ENCODE data around the gene ZCCHC8.

Gene ZCCHC8

DNA sequence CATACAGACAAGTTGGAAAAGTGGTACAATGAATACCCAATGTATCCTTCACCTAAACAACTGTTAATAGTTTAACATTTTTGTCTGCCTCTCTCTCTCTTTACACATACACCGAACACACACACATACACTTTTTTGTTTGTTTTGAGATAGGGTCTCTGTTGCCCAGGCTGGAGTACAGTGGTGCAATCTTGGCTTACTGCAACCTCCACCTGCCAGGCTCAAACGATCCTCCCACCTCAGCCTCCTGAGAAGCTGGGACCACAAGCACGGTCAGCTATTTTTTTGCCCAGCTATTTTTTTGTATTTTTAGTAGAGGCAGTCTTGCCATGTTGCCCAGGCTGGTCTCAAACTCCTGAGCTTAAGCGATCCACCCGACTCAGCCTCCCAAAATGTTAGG is 16.8 kb downstream of the ZCCHC8 start:
- no peak overlapping the region for H3K4me2 ChIP-seq (ENCODE audit: low read length)
- peaks cover 8% of the 10 kb centered on the region; the same call in 1 of the 2 replicates for H3F3A ChIP-seq (ENCODE audit: control insufficient read depth, insufficient read depth)
- no peak overlapping the region for H3K4me3 ChIP-seq (ENCODE audit: low read length)
- no peaks in the 10 kb centered on the region for H3K27me3 ChIP-seq (ENCODE audit: control insufficient read depth, low read length)
- peaks cover 88% of the 10 kb centered on the region for H3K36me3 ChIP-seq (ENCODE audit: control insufficient read depth, low read length)
- H3K79me2 ChIP-seq (ENCODE audit: control insufficient read depth, low read length), result peaks cover 1% of the 10 kb centered on the region; the same call in 1 of the 2 replicates
- TF ChIP-seq EZH2phosphoT487 (IDR thresholded peaks at IDR 0.05; ENCODE audit: borderline replicate concordance, low read length), result no peak
- TF ChIP-seq, protein P1, sequence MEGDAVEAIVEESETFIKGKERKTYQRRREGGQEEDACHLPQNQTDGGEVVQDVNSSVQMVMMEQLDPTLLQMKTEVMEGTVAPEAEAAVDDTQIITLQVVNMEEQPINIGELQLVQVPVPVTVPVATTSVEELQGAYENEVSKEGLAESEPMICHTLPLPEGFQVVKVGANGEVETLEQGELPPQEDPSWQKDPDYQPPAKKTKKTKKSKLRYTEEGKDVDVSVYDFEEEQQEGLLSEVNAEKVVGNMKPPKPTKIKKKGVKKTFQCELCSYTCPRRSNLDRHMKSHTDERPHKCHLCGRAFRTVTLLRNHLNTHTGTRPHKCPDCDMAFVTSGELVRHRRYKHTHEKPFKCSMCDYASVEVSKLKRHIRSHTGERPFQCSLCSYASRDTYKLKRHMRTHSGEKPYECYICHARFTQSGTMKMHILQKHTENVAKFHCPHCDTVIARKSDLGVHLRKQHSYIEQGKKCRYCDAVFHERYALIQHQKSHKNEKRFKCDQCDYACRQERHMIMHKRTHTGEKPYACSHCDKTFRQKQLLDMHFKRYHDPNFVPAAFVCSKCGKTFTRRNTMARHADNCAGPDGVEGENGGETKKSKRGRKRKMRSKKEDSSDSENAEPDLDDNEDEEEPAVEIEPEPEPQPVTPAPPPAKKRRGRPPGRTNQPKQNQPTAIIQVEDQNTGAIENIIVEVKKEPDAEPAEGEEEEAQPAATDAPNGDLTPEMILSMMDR (IDR thresholded peaks at IDR 0.05; ENCODE audit: low read depth, low read length, poor library complexity, severe bottlenecking), result no peak
- no peak overlapping the region for H3K27ac ChIP-seq (ENCODE audit: low read depth, low read length)
- H3K4me1 ChIP-seq (ENCODE audit: control insufficient read depth, low read length), result no peaks in the 10 kb centered on the region
- no peaks in the 10 kb centered on the region for H3K9me3 ChIP-seq (ENCODE audit: control insufficient read depth, insufficient read depth, low read length)
- no peaks in the 10 kb centered on the region for H4K20me1 ChIP-seq (ENCODE audit: control insufficient read depth, insufficient read depth, low read depth, low read length)
- no peaks in the 10 kb centered on the region for H3K9me2 ChIP-seq (replicated peaks; ENCODE audit: control insufficient read depth, low read length)

DNA sequence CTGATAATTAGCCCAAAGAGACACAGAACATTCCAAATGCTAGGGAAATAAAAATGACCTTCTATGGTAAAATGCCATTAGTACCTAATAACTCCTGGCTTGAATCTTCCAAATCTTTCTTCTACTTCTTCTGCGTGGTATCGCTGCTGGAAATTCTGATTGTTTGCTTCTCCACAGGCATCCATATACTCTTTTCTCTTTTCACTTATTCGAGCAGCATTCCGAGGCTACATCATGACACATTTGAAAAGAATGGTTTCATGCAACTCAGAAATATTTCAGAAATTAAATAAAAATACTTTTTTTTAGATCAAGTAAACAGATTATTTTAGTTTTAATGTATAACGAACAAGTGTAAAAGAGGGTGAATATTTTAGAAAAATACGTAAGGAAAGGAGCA is 18.9 kb downstream of the ZCCHC8 start:
- TF ChIP-seq, protein P1 (IDR thresholded peaks at IDR 0.05; ENCODE audit: low read depth, low read length, poor library complexity, severe bottlenecking), result no peak
- no peak for TF ChIP-seq EZH2phosphoT487 (IDR thresholded peaks at IDR 0.05; ENCODE audit: borderline replicate concordance, low read length)
- H3F3A ChIP-seq (ENCODE audit: control insufficient read depth, insufficient read depth), result peaks cover 8% of the 10 kb centered on the region; the same call in 1 of the 2 replicates
- no peaks in the 10 kb centered on the region for H3K4me1 ChIP-seq (ENCODE audit: control insufficient read depth, low read length)
- no peaks in the 10 kb centered on the region for H4K20me1 ChIP-seq (ENCODE audit: control insufficient read depth, insufficient read depth, low read depth, low read length)
- H3K4me3 ChIP-seq (ENCODE audit: low read length), result no peak overlapping the region
- H3K79me2 ChIP-seq (ENCODE audit: control insufficient read depth, low read length), result no peaks in the 10 kb centered on the region
- no peaks in the 10 kb centered on the region for H3K27me3 ChIP-seq (ENCODE audit: control insufficient read depth, low read length)
- H3K27ac ChIP-seq (ENCODE audit: low read depth, low read length), result no peak overlapping the region
- H3K36me3 ChIP-seq (ENCODE audit: control insufficient read depth, low read length), result peaks cover 86% of the 10 kb centered on the region
- H3K9me2 ChIP-seq (replicated peaks; ENCODE audit: control insufficient read depth, low read length), result no peaks in the 10 kb centered on the region
- H3K4me2 ChIP-seq (ENCODE audit: low read length), result no peak overlapping the region
- H3K9me3 ChIP-seq (ENCODE audit: control insufficient read depth, insufficient read depth, low read length), result no peaks in the 10 kb centered on the region

DNA sequence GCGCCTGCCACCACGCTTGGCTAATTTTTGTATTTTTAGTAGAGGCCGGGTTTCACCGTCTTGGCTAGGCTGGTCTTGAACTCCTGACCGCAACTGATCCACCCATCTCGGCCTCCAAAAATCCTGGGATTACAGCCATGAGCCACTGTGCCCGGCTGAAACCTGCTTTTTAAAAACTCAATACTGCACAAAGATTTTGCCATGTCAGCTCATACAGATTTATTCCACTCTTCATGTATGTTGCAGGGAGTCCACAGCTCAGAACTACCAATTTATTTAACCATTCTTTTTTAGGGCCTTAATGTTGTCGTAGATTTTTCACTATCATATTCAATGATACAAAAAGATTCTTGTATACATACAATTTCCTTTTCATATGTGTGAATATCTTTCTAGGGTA is 20.0 kb downstream of the ZCCHC8 start:
- H3K36me3 ChIP-seq (ENCODE audit: control insufficient read depth, low read length), result peaks cover 88% of the 10 kb centered on the region

More for the DNA sequence above, 20.0 kb downstream of the ZCCHC8 start:
- Histone ChIP-seq H3K9me2 (replicated peaks; ENCODE audit: control insufficient read depth, low read length) (no peaks in the 10 kb centered on the region), H3K27me3 (ENCODE audit: control insufficient read depth, low read length) (no peaks in the 10 kb centered on the region), H3K27ac (ENCODE audit: low read depth, low read length) (no peak overlapping the region), H3K4me1 (ENCODE audit: control insufficient read depth, low read length) (no peaks in the 10 kb centered on the region), H3K9me3 (ENCODE audit: control insufficient read depth, insufficient read depth, low read length) (no peaks in the 10 kb centered on the region), H3K4me2 (ENCODE audit: low read length) (no peak overlapping the region), H3K4me3 (ENCODE audit: low read length) (no peak overlapping the region), H3K79me2 (ENCODE audit: control insufficient read depth, low read length) (no peaks in the 10 kb centered on the region), H4K20me1 (ENCODE audit: control insufficient read depth, insufficient read depth, low read depth, low read length) (no peaks in the 10 kb centered on the region), H3F3A (ENCODE audit: control insufficient read depth, insufficient read depth) (peaks cover 8% of the 10 kb centered on the region; the same call in 1 of the 2 replicates)
- no peak for TF ChIP-seq EZH2phosphoT487 (IDR thresholded peaks at IDR 0.05; ENCODE audit: borderline replicate concordance, low read length)
- TF ChIP-seq, protein P1 (IDR thresholded peaks at IDR 0.05; ENCODE audit: low read depth, low read length, poor library complexity, severe bottlenecking), result no peak

Data from DOHH2 (cell line).